22Rv1 (cell line): ENCODE data around the gene COL13A1.

Experiments used
- ZFX ChIP-seq: fragments of 450-650 bp; IDR thresholded peaks from 2 replicates; pipeline ENCODE4 v1.6.1; 2017; ENCODE audit warnings: antibody characterized with exemption, borderline replicate concordance
- TF ChIP-seq, protein P1 (sequence below): fragments of 450-650 bp; IDR thresholded peaks from 2 replicates; pipeline ENCODE4 v1.5.1; 2017; ENCODE audit warnings: mild to moderate bottlenecking

DNA sequence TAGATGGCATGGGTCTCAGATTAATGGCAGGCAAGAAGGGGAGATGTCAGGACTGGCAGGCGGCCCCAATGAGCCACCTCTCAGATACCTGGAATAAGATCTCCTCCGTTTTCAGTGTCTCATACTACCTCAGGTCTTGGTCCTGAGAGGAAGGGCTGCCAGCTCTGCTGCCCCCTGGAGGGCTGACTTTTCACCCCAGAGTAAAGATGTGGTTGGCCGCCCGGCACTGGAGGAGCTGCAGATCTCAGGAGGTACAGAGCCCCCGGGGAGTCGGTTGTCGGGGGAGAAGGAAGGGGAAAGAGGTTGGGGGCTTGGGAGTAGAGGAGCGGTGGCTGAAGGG, 642 bp upstream of the COL13A1 start:
- TF ChIP-seq, protein P1, sequence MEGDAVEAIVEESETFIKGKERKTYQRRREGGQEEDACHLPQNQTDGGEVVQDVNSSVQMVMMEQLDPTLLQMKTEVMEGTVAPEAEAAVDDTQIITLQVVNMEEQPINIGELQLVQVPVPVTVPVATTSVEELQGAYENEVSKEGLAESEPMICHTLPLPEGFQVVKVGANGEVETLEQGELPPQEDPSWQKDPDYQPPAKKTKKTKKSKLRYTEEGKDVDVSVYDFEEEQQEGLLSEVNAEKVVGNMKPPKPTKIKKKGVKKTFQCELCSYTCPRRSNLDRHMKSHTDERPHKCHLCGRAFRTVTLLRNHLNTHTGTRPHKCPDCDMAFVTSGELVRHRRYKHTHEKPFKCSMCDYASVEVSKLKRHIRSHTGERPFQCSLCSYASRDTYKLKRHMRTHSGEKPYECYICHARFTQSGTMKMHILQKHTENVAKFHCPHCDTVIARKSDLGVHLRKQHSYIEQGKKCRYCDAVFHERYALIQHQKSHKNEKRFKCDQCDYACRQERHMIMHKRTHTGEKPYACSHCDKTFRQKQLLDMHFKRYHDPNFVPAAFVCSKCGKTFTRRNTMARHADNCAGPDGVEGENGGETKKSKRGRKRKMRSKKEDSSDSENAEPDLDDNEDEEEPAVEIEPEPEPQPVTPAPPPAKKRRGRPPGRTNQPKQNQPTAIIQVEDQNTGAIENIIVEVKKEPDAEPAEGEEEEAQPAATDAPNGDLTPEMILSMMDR = peak; percentile 78
- no peak for TF ChIP-seq ZFX
